Neuronal stem cell (in vitro differentiated cells): ENCODE measurements around the gene ADCY6.

Experiments used
- DNase-seq: peaks from one replicate; pipeline ENCODE4 v3.0.0-alpha.2; 2013; ENCODE audit warnings: low spot score
- H2AFZ ChIP-seq: one replicate; pipeline ENCODE4 v1.6.1; 2013; ENCODE audit warnings: mild to moderate bottlenecking, low read length, inconsistent platforms
- H2AK5ac ChIP-seq: 2 replicates; pipeline ENCODE4 v1.6.1; 2013; ENCODE audit warnings: low read depth, mild to moderate bottlenecking, inconsistent platforms, low read length, moderate library complexity, mixed read lengths
- H2BK120ac ChIP-seq: 2 replicates; pipeline ENCODE4 v1.6.1; 2013; ENCODE audit warnings: low read depth, mild to moderate bottlenecking, inconsistent platforms, low read length, moderate library complexity, mixed read lengths
- H2BK12ac ChIP-seq: one replicate; pipeline ENCODE4 v1.6.1; 2013; ENCODE audit warnings: low read length, inconsistent platforms
- H2BK15ac ChIP-seq: 2 replicates; pipeline ENCODE4 v1.6.1; 2013; ENCODE audit warnings: mild to moderate bottlenecking, low read length, inconsistent platforms, mixed read lengths
- H2BK5ac ChIP-seq: one replicate; pipeline ENCODE4 v1.6.1; 2013; ENCODE audit warnings: inconsistent platforms, mild to moderate bottlenecking, low read length, moderate library complexity
- H3K14ac ChIP-seq: one replicate; pipeline ENCODE4 v1.6.1; 2013; ENCODE audit warnings: low read length, inconsistent platforms
- H3K18ac ChIP-seq: 2 replicates; pipeline ENCODE4 v1.6.1; 2013; ENCODE audit warnings: low read length, inconsistent platforms
- H3K23ac ChIP-seq: 2 replicates; pipeline ENCODE4 v1.6.1; 2013; ENCODE audit warnings: low read depth, mild to moderate bottlenecking, mixed read lengths, low read length, inconsistent platforms; ENCODE audit not compliant: poor library complexity
- H3K27ac ChIP-seq: replicated peaks from 3 replicates; pipeline ENCODE4 v1.5.1; 2013; ENCODE audit warnings: low read length, inconsistent platforms
- H3K27me3 ChIP-seq, 3 experiments: 2 replicates each; pipeline ENCODE4 v1.6.1; 2013; ENCODE audit warnings: low read length in 3 of 3, mild to moderate bottlenecking in 2 of 3, inconsistent platforms in 1 of 3, low read depth in 1 of 3, mixed read lengths in 1 of 3, moderate library complexity in 1 of 3; ENCODE audit not compliant: control insufficient read depth in 3 of 3, insufficient read depth in 3 of 3
- H3K36me3 ChIP-seq, 2 donors: replicated peaks in 1 of 2; 2 replicates each; pipeline ENCODE4 v1.6.1; 2013; ENCODE audit warnings: low read length in 2 of 2; ENCODE audit not compliant: control insufficient read depth in 2 of 2, insufficient read depth in 2 of 2
- H3K4ac ChIP-seq: 2 replicates; pipeline ENCODE4 v1.6.1; 2013; ENCODE audit warnings: inconsistent platforms, mild to moderate bottlenecking, low read length, moderate library complexity
- H3K4me1 ChIP-seq, 2 donors: 1 replicate in 1 of 2; 2 replicates in 1 of 2; pipeline ENCODE4 v1.6.1; 2013; ENCODE audit warnings: low read length in 2 of 2, low read depth in 1 of 2; ENCODE audit not compliant: control insufficient read depth in 2 of 2, insufficient read depth in 1 of 2
- H3K4me2 ChIP-seq: one replicate; pipeline ENCODE4 v1.6.1; 2013; ENCODE audit warnings: mild to moderate bottlenecking, low read length, inconsistent platforms; ENCODE audit not compliant: insufficient read depth, poor library complexity, severe bottlenecking
- H3K4me3 ChIP-seq, 2 donors: 2 replicates each; pipeline ENCODE4 v1.5.1; 2013; ENCODE audit warnings: low read length in 2 of 2, mild to moderate bottlenecking in 2 of 2, inconsistent platforms in 1 of 2, moderate library complexity in 1 of 2
- H3K79me1 ChIP-seq: one replicate; pipeline ENCODE4 v1.6.1; 2013; ENCODE audit warnings: low read depth, mild to moderate bottlenecking, inconsistent platforms, low read length, moderate library complexity
- H3K9ac ChIP-seq: one replicate; pipeline ENCODE4 v1.6.1; 2013; ENCODE audit warnings: mild to moderate bottlenecking, low read depth, low read length, inconsistent platforms; ENCODE audit not compliant: poor library complexity
- H3K9me3 ChIP-seq, 2 donors: replicated peaks in 1 of 2; 2 replicates each; pipeline versions ENCODE3 to v1.6.1; 2013; ENCODE audit warnings: low read length in 2 of 2, mild to moderate bottlenecking in 2 of 2, inconsistent platforms in 1 of 2, low read depth in 1 of 2, mixed read lengths in 1 of 2, moderate library complexity in 1 of 2; ENCODE audit not compliant: control insufficient read depth in 2 of 2, insufficient read depth in 1 of 2
- H4K8ac ChIP-seq: one replicate; pipeline ENCODE4 v1.6.1; 2013; ENCODE audit warnings: low read depth, mild to moderate bottlenecking, inconsistent platforms, low read length, moderate library complexity
- H4K91ac ChIP-seq: one replicate; pipeline ENCODE4 v1.6.1; 2013; ENCODE audit warnings: low read length, low read depth, mild to moderate bottlenecking, inconsistent platforms; ENCODE audit not compliant: poor library complexity
- WGBS, 2 donors: extraction: QIAGEN DNeasy Blood & Tissue Kit; methylation state at CpG; one replicate each; pipeline ENCODE4 v1.1.7; 2013; ENCODE audit warnings: missing lambda C conversion rate in 2 of 2, mixed read lengths in 1 of 2; ENCODE audit not compliant: insufficient read length in 2 of 2, insufficient replicate concordance in 1 of 2; ENCODE audit errors: extremely low coverage in 2 of 2; 5-methylcytosine and 5-hydroxymethylcytosine counted together

ADCY6 gene

DNA sequence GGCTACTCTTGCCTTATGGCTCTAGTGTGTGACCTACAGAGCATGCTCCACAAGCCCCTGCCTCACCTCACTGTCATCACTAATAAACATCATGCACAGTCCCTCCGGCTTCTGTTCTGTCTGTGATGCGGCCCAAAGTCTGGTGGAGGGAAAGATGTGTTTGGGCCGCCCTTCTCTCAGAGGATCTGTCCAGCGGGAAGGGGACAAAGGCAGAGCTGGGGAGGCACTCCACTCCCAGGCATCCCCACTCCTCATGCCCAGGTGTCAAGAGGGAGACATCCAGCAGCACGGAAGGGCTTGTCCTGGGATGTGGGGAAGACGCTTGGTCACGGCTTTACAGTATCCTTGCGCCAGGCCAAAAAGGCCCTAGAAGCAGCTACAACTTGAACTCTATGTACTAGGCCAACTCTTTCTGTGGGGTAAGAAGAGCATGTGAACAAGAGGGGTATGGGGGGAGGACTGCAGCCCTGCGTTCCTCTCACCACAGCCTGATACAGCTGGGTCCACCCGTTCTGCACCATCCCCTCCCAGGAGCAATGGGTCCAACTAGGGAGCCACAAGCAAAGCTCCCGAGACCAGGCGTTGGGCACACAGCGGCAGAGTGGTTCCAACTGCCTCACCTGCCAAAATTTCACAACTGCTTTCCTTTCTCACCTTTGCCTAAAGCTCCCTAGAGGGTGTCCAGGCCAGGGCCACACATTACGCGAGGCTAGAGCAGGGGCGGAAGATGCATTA is 40.1 kb upstream of the ADCY6 start:
- WGBS, 2 donors: no CpG with 5 or more reads among the region's 16 CpGs
- Histone ChIP-seq H3K18ac (no peak overlapping the region), H3K36me3 (peaks cover 85 to 98% of the 10 kb centered on the region in 2 donors), H3K27ac (no peak overlapping the region), H2BK5ac (no peak overlapping the region), H3K23ac (no peak overlapping the region), H2BK120ac (no peak overlapping the region), H3K4me2 (no peak overlapping the region), H3K9me3 (no peaks in the 10 kb centered on the region), H2AK5ac (no peak overlapping the region), H2BK12ac (no peak overlapping the region), H3K27me3 (no peaks in the 10 kb centered on the region), H2AFZ (no peak overlapping the region), H3K14ac (no peak overlapping the region), H4K8ac (no peak overlapping the region), H3K4ac (no peak overlapping the region), H3K79me1 (no peaks in the 10 kb centered on the region), H3K4me1 (no peaks in the 10 kb centered on the region), H4K91ac (no peak overlapping the region), H3K9ac (no peak overlapping the region), H3K4me3 (no peak overlapping the region), H2BK15ac (no peak overlapping the region)
- DNase-seq: no peak

DNA sequence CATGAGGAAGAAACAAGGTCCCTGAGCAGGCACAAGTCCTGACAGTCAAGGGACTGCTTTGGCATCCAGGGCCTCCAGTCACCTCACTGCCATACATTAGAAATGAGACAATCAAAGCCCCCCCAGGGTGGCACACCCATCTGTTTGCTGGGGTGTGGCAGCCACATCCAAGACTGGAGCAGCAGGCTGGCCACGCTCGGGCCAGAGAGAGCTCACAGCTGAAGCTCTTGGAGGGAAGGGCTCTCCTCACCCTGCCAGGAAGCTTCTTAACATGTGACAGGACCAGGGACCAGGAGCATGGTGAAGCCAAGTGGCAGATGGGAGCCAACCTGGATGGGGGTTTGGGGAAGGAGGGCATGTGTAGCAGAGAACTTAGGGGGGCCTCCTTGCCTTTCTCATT is 39.4 kb upstream of the ADCY6 start:
- Histone ChIP-seq H3K9ac (peak overlapping the region; percentile 36), H3K4ac (no peak overlapping the region), H3K23ac (no peak overlapping the region), H3K79me1 (no peaks in the 10 kb centered on the region), H3K18ac (no peak overlapping the region), H4K91ac (no peak overlapping the region), H2AFZ (no peak overlapping the region), H3K36me3 (peaks cover 84 to 98% of the 10 kb centered on the region in 2 donors), H2AK5ac (no peak overlapping the region), H2BK5ac (no peak overlapping the region), H4K8ac (no peak overlapping the region), H3K4me3 (no peak overlapping the region), H2BK12ac (no peak overlapping the region), H3K4me1 (no peaks in the 10 kb centered on the region), H3K14ac (no peak overlapping the region), H2BK15ac (no peak overlapping the region), H3K9me3 (no peaks in the 10 kb centered on the region), H3K27me3 (no peaks in the 10 kb centered on the region), H2BK120ac (no peak overlapping the region), H3K4me2 (no peak overlapping the region), H3K27ac (no peak overlapping the region)
- WGBS, 2 donors: no CpG with 5 or more reads among the region's 2 CpGs
- no peak for DNase-seq

DNA sequence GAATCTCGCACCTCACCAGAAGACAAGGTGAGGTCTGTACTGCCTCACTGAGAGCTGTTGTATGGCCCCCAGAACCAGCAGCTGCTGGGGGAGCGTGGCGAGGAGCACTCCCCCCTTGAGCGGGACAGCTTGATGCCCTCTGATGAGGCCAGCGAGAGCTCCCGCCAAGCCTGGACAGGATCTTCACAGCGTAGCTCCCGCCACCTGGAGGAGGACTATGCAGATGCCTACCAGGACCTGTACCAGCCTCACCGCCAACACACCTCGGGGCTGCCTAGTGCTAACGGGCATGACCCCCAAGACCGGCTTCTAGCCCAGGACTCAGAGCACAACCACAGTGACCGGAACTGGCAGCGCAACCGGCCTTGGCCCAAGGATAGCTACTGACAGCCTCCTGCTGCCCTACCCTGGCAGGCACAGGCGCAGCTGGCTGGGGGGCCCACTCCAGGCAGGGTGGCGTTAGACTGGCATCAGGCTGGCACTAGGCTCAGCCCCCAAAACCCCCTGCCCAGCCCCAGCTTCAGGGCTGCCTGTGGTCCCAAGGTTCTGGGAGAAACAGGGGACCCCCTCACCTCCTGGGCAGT is 38.7 kb upstream of the ADCY6 start:
- no peak overlapping the region for H2AFZ ChIP-seq
- H2AK5ac ChIP-seq: no peak overlapping the region
- no peak overlapping the region for H3K4ac ChIP-seq
- no peaks in the 10 kb centered on the region for H3K4me1 ChIP-seq
- no peak overlapping the region for H3K14ac ChIP-seq
- H2BK5ac ChIP-seq: no peak overlapping the region
- no peak overlapping the region for H4K8ac ChIP-seq
- no peak overlapping the region for H2BK12ac ChIP-seq
- H2BK15ac ChIP-seq: no peak overlapping the region
- no peak overlapping the region for H4K91ac ChIP-seq
- H3K9me3 ChIP-seq: no peaks in the 10 kb centered on the region
- H3K4me3 ChIP-seq: no peak overlapping the region
- no peak overlapping the region for H3K18ac ChIP-seq
- no peak overlapping the region for H2BK120ac ChIP-seq
- H3K4me2 ChIP-seq: no peak overlapping the region
- no peak overlapping the region for H3K23ac ChIP-seq
- no peak for DNase-seq
- no peaks in the 10 kb centered on the region for H3K79me1 ChIP-seq
- no peak overlapping the region for H3K27ac ChIP-seq
- H3K27me3 ChIP-seq: no peaks in the 10 kb centered on the region
- H3K9ac ChIP-seq: no peak overlapping the region
- WGBS, 2 donors: no CpG with 5 or more reads among the region's 17 CpGs
- peaks cover 78 to 97% of the 10 kb centered on the region in 2 donors for H3K36me3 ChIP-seq

DNA sequence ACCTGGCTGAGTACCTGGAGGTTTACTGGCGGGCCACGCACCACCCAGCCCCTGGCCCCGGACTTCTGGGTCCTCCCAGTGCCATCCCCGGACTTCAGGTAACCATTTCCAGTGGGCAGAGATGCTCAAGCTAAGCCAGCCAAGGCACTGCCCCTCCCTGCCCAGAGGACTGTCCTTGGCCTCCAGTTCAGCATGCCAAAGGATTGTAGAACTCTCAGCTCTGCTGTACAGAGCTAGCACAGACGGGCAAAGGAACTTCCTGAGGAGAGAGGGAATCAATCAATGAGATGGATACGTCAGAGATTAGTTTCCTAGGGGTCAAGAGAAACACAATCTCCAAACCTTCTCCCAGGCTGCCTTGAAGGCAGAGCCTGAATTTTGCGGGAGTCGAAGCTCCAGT is 38.1 kb upstream of the ADCY6 start:
- H3K14ac ChIP-seq: no peak overlapping the region
- H3K9me3 ChIP-seq: no peaks in the 10 kb centered on the region
- H2BK120ac ChIP-seq: no peak overlapping the region
- no peaks in the 10 kb centered on the region for H3K4me1 ChIP-seq
- H2AK5ac ChIP-seq: no peak overlapping the region
- H3K18ac ChIP-seq: no peak overlapping the region
- H3K36me3 ChIP-seq: peaks cover 72 to 92% of the 10 kb centered on the region in 2 donors
- no peaks in the 10 kb centered on the region for H3K79me1 ChIP-seq
- no peak overlapping the region for H4K91ac ChIP-seq
- H2AFZ ChIP-seq: no peak overlapping the region
- H3K4ac ChIP-seq: no peak overlapping the region
- no peak overlapping the region for H2BK12ac ChIP-seq
- no peak overlapping the region for H3K4me3 ChIP-seq
- no peak for DNase-seq
- no peak overlapping the region for H3K23ac ChIP-seq
- no peak overlapping the region for H3K4me2 ChIP-seq
- no CpG with 5 or more reads among the region's 8 CpGs for WGBS, 2 donors
- H2BK15ac ChIP-seq: no peak overlapping the region
- H2BK5ac ChIP-seq: no peak overlapping the region
- no peaks in the 10 kb centered on the region for H3K27me3 ChIP-seq
- H3K9ac ChIP-seq: no peak overlapping the region
- no peak overlapping the region for H3K27ac ChIP-seq
- H4K8ac ChIP-seq: no peak overlapping the region
